ENCODE data around the gene IRS1.

GRCh38 chr2:226756131-226756530 lies 43.5 kb downstream of the IRS1 start:
- TF ChIP-seq CTCF (conservative IDR thresholded peaks at IDR 0.05 in 1 of 2, IDR thresholded peaks at IDR 0.05 in 1 of 2; ENCODE audit: extremely low read depth in 1 of 2, insufficient read depth in 1 of 2, low read depth in 1 of 2, low read length in 2 of 2) = no peak
- TF ChIP-seq EZH2 (IDR thresholded peaks at IDR 0.05; ENCODE audit: borderline replicate concordance, low read length) = no peak
